Measurements from ENCODE around the gene GABRP.
"Not testable (repeated sequence)": the region's sequence is repeated elsewhere in the genome, so short reads cannot be mapped to it uniquely, and the experiment has no call there.

GABRP gene

DNA sequence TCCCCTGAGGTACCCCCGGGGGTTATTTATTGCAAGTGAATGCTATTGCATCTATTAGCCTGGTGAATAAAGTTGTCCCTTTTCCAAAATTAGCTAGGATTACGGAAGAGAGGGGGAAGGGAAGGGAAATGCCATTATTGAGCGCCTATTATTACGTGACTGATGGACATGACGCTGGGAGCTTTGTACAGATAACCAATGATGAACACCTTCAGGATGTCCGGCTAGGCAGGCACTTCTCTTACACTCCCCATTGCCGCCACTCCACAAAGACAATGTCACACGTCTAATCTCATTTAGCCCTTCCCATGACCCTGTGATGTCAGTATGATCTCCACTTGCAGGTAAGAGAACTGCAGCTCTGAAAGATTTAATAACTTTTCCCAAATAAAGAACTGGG lies 9.4 kb downstream of the GABRP start:
- no peak for DNase-seq (ENCODE audit: low read depth, low spot score)

DNA sequence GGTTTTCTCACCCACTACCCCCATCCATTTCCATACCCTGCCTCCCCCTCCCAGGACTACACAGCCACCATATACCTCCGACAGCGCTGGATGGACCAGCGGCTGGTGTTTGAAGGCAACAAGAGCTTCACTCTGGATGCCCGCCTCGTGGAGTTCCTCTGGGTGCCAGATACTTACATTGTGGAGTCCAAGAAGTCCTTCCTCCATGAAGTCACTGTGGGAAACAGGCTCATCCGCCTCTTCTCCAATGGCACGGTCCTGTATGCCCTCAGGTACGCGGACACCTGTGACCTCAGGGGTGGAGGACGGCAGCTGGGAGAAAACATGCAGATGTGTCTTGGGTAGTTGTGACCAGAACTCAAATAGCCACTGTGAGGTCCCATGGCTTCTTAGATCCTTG lies 11.6 kb downstream of the GABRP start:
- DNase-seq (ENCODE audit: low read depth, low spot score) = no peak

DNA sequence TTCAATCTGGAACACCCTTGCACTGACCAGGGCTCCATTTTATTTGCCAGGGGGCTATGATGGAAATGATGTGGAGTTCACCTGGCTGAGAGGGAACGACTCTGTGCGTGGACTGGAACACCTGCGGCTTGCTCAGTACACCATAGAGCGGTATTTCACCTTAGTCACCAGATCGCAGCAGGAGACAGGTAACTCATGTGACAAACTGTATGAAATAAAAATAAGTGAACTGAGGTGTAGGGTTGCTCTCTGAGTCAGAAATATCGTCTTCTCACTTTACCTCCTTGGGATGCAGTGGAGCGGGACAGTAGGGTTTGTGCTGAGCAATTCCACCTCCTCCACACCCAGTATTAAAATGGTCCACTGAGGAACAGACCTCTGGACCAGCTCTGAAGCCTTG lies 22.1 kb downstream of the GABRP start:
- no peak for DNase-seq (ENCODE audit: low read depth, low spot score)

DNA sequence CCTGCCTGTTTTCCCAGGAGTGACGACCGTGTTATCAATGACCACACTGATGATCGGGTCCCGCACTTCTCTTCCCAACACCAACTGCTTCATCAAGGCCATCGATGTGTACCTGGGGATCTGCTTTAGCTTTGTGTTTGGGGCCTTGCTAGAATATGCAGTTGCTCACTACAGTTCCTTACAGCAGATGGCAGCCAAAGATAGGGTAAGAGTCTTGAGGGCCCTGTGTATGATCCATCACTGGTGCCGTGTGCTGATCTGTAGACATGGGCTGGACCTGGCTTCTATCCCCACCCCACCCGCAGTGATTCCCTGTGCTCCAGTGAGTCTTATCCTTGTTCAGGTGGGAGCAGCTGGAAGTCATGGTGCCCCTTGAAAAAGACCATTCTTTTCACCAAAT lies 26.0 kb downstream of the GABRP start:
- no peak for DNase-seq (ENCODE audit: low read depth, low spot score)

DNA sequence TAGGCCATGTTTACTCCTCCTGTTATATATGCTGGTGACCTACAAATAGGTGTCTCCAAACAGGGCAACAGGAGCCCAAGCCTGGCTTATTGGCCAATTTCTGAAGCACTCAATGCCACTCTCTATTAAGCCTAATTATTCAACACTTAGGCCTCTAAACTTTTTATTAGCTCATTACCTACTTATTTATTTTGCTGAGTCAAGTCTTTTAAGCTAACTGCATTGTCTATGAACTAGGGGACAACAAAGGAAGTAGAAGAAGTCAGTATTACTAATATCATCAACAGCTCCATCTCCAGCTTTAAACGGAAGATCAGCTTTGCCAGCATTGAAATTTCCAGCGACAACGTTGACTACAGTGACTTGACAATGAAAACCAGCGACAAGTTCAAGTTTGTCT lies 28.2 kb downstream of the GABRP start:
- no peak for DNase-seq (ENCODE audit: low read depth, low spot score)

DNA sequence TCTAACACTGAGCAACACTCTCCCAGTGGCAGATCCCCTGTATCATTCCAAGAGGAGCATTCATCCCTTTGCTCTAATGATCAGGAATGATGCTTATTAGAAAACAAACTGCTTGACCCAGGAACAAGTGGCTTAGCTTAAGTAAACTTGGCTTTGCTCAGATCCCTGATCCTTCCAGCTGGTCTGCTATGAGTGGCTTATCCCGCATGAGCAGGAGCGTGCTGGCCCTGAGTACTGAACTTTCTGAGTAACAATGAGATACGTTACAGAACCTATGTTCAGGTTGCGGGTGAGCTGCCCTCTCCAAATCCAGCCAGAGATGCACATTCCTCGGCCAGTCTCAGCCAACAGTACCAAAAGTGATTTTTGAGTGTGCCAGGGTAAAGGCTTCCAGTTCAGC lies 29.7 kb downstream of the GABRP start:
- no peak for DNase-seq (ENCODE audit: low read depth, low spot score)

DNA sequence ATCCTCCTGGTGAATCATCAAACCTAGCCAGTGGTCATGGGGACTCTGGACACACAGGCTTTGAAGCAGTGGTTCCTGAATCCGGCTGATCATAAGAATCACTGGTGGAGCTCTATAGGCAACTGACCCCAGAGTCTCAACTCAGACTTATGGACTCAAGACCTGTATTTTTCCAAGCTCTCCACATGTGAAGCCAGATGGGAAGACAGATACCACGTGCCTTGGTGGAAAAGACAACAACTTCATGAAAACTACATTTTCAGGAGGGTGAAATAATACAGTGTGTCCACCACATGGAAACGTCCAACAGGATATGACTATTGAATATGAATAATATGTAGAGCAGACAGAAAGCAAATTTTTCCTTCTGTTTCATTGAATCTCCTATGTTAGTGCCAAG lies 33.7 kb downstream of the GABRP start:
- no peak for DNase-seq (ENCODE audit: low read depth, low spot score)

DNA sequence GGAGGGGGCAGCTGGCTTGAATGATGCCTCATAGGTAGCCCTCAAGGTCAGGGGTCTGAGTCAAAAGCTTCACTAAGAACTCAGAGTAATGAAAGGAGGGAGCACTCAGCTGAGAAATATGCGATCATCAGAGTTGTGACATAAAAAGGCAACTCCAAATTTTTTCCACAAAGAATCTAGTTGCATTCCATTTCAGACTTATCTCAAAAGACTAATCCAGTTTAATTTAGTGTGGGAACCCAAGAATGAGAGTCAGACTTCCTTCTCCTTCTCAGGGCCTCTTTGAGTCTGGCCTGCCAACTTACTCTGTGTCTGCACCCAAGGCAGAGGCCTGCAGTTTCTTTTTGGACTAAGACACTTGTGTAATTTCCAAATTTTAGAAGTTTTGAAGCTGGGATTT lies 34.7 kb downstream of the GABRP start:
- no peak for DNase-seq (ENCODE audit: low read depth, low spot score)

DNA sequence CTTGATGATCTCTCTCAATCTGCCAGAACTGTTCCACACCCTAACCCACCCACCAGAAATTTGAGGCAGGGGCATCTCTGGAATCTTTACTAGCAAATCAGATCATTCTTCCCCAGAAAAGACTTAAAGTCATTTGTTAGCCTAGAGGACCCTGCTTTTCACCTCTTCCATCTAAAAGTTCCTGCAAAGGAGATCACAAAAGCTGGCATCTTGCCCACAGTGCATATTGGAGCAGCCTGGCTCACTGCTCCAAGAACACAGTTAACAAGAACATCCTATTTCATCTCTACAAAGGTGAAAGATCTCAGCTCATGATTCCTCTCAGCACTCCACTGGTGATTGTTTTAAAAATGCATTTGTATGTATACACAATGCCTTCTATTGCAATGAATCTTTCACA lies 36.3 kb downstream of the GABRP start:
- no peak for DNase-seq (ENCODE audit: low read depth, low spot score)

DNA sequence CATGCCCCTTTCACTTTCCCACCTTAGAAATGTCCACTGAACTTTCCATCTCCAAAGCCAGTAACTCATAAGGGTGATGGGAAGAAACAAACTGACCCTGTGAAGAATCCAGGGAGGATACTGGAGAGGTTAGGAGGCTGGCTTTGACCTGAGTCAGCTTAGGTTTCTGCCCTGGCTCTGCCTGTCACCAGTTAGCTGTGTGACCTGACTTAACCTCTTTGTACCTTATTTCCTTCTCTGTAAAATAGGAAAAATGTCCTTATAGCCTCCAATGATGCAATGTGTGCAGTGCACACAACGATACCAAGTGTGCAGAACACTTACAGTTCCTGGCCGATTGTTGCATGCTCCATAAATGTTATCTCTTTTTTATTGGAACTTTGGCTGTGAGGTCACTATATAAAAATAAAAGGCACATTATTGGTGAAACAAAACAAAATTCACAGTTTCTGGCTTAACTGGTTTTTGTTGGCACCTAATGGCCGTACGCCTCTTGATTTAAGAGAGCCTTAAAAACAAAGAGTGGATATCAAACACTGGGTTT lies 37.8 kb downstream of the GABRP start:
- DNase-seq (ENCODE audit: low read depth, low spot score) = no peak

DNA sequence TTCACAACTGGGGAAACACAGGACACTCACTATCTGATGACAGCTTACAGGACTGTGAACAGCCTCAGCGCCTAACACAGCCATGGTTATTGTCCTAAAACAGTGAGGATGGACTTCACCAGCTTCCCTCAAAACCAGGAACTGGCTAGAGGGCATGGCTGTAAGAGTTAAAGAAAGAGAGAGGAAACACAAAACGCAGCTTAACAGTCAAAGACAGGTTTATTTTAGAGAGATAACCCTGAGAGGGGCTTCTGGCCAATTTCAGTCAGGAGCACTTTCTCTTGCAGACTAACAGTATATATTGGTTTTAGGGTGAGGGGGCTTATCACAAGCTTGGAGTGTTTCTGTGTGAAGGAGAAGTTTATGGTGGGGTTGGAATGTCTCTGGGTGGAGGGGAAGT lies 42.6 kb downstream of the GABRP start:
- no peak for DNase-seq (ENCODE audit: low read depth, low spot score)

DNA sequence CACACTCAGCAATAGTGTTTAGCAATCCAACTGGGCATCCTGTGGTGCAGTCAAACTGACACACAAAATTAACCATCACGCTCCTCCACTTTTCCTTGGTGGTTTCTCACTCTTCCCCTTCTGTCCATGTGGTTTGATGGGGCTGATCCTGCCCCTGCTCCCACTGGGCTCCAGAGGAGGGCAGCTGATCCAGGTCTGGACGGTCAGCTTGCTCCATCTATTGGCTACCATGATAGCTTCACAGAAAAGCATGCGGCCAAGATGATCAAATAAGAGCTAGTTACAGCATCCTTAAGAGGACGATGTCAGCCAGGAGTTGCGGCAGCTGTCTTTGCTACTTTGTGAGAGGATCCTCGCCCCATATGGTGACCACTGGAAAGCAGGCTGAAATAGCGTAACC lies 48.7 kb downstream of the GABRP start:
- DNase-seq (ENCODE audit: low read depth, low spot score) = no peak

DNA sequence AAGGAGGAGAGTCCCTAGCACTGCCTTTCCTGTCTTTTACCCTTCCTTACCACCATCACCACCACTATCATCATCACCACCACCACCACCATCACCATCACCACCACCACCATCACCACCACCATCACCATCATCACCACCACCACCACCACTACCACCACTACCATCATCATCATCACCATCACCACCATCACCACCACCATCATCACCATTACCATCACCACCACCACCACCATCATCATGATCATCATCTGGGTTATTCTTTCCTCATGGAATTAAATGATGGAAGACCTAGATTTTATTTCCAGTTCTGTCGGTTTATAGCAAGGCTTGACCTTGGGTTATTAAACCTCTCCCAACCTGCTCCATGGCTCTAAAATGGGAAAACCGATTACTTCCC lies 50.5 kb downstream of the GABRP start:
- DNase-seq (ENCODE audit: low read depth, low spot score) = not testable (repeated sequence)

DNA sequence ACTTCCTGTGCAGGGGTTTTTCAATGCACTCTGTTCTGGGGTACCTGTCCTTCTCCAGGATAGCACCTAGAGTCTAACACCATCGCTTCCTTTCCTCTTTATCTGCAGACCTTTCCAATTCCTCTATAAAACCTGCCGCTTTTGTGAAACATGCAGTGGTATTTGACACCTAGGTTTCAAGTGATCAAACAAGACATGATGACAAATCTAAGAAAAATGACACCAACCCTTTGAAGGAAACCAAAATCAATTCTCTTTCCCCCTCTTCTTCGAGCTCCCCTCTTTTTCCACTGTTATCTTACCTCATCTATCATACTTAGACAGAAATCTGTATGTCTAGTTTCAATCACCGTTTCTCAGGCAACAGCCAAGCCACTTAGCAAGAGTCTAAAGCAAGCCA lies 52.7 kb downstream of the GABRP start:
- no peak for DNase-seq (ENCODE audit: low read depth, low spot score)

DNA sequence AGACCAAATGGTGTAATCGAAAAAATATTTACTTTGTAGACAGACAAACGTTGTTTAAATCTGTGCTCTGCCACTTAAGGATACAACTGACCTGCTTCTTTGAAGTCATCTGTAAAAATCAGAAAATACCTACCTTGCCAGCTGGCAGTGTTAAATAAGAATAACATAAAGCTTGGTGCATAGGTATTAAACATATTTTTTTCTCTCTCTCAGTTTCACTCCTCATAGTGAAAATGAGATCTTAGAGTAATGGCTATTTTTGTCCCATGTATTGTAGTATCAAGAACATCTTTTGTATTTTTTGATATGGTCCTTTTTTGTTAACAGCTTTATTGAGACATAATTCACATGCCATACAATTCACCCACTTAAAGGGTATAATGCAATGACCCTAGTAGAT lies 60.3 kb downstream of the GABRP start:
- DNase-seq (ENCODE audit: low read depth, low spot score) = no peak

DNA sequence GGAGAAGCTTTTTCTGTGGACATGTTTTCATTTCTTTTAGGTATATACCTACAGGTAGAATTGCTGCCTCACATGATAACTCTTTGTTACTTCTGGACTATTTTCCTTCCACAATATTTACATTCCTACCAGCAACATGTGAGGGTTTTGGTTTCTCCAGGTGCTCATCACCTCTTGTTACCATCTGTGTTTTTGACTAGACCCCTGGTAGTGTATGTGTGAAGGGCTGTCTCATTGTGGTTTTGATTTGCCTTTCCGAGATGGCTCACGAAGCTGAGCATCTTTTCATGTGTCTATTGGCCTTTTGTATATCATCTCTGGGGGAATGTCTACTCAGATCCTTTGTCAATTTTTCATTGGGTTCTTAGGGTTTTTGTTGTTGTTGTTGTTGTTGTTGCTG lies 61.1 kb downstream of the GABRP start:
- DNase-seq (ENCODE audit: low read depth, low spot score) = no peak

DNA sequence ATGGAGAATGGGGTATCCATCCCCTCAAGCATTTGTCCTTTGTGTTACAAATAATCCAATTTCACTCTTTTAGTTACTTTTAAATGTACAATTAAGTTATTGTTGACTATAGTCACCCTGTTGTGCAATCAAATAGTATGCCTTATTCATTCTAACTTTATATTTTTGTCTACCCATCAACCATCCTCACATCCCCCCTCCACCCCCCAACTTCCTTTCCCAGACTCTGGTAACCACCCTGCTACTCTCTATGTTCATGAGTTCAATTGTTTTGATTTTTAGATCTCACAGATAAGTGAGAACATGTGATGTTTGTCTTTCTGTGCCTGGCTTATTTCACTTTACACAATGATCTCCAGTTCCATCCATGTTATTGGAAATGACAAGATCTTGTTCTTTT lies 62.9 kb downstream of the GABRP start:
- no peak for DNase-seq (ENCODE audit: low read depth, low spot score)

DNA sequence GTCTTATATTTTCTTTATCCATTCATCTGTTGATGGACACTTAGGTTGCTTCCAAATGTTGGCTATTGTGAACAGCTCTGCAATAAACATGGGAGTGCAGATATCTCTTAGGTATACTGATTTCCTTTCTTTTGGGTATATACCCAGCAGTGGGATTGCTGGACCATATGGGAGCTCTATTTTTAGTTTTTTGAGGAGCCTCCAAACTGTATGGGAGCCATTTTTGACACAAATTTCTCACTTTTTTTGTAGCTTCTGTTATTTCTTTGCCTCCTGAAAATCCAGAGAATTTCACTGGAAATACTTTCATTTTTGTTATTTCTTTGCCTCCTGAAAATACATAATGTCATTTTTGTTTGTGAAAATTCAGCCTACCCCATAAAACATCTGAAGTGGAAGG lies 63.3 kb downstream of the GABRP start:
- DNase-seq (ENCODE audit: low read depth, low spot score) = no peak

DNA sequence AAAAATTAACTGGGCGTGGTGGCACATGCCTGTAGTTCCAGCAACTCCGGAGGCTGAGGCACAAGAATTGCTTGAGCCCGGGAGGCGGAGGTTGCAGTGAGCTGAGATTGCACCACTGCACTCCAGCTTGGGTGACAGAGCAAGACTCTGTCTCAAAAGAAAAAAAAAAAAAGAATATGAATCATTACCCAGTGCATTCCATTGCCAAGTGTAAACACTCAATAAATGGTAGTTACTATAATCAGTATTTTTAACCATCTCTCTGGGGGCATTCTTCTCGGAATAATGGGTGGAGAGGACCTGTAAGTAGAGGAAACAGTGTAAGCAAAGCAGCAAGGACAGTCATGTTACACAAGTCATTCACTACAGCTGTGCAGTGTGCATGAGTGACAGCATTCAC lies 64.5 kb downstream of the GABRP start:
- no peak for DNase-seq (ENCODE audit: low read depth, low spot score)

DNA sequence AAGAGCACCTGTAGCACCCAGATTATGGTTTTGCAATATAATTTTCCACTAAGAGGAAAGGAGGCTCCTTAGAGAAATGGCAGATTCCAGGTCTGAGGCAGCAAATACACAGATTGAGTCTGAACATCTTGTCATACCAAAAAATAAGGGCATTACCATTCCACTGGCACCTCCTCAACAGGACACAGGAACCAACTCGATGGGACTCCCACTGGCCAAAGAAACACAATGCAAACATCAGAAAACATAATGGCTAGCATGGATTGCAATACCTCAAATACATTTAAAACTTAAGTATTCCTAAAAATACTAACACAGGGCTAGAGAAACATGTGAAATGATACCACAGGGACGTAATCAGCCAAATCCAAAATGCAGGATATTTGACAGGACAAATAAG lies 65.8 kb downstream of the GABRP start:
- no peak for DNase-seq (ENCODE audit: low read depth, low spot score)

DNA sequence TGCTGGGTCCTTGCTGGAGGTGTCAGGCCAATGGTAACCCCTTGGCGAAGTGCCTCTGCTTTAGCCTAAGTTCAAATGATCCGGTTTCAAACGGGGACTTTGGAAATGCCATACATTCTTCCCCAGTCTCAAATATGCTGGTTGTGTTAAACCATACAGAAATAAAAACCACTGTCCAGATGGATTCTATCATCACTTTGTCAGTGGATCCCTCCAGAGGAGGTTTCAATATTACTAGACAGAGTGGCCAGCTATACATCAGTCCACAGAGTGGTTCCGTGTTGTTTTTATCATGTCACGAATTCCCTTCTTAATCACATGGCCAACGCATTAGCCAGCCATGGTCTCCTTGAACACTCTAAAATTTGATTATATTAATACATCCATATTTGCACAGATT lies 71.0 kb downstream of the GABRP start:
- DNase-seq (ENCODE audit: low read depth, low spot score) = no peak

DNA sequence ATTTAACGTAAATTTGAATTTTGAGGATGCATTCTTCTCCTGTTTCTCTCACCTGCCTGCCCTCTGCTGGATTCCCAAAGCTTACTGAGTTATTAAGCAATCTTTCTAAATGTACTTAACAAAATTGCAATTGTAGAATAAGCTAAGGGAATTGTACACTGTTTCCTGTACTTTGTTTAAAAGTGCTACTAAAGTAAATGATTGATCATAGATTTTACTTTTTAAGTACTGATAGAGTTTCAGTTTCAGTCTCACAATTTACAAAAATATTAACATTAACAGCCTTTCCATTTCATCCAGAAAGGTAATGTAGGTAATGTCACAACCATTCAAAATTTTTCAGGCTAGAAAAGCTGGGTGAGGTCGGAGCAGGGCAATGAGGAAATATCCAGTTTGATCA lies 73.5 kb downstream of the GABRP start:
- DNase-seq (ENCODE audit: low read depth, low spot score) = no peak

DNA sequence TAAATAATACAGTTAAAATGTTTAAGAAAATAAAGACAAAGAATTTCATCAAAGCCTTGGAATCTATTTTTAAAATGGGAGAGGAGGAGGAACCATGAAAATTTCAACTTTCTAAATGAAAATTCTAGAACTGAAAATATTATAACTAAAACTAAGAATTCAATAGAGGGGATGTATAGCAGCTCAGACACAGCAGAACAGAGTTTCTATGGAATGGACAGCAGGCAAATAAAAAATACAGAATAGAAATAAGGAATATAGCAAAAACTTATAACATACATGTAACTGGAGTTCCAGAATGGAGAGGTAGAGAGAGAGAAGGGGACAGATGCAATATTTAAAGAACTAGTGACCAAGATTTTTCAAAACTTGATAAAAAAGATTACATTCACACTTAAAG lies 76.9 kb downstream of the GABRP start:
- no peak for DNase-seq (ENCODE audit: low read depth, low spot score)

DNA sequence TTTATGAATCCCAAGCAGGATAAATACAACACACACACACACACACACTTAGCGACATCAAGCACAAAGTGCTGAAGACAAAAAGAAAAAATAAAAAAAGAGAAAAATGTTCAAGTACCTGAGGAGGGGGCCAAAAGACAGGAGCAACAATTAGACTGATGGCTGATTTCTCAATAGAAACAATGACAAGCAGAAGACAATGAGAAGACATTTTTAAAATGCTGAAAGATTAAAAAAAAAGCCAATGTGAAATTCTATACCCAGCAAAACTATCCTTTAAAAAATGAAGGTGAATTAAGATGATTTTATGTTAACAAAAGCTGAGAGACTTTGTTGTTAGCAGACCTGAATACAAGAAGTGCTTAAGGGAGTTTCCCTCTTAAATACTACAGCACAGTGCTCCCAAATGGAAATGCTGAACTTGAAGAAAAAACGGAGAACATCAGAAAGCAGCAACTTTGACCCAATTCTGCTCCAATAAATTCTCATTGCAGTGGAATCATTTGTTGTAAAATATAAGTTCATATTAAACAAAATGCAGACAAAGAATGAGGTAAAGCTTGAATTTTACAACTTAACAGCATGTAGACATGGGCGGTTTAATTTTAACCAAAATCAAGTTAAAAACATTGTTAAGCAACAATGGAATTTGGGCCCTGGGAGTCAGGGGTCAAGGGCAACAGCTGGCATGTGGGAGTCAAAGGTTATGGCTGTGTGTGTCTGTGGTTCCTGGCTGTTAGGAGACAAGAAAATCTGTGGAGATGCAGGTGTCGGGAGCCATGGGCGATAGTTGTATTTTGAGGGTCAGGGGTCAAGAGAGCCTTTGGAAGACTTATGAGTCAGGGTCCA lies 77.5 kb downstream of the GABRP start:
- no peak for DNase-seq (ENCODE audit: low read depth, low spot score)
